Bronchial epithelial cell (primary cell): Measurements from ENCODE around the gene TBK1. TPM values are rescaled to one million over a fixed set of nuclear protein-coding genes. Genes with fewer than 3 reads are reported as not detected.

ENCODE experiments used
- DNase-seq: peaks from one replicate; pipeline ENCODE4 v3.0.0-alpha.2; 2010; ENCODE audit warnings: low read depth
- FAIRE-seq: peaks from 2 replicates; lab custom pipeline; 2011; peaks lifted over from hg19 to GRCh38; lab: Jason Lieb, UNC
- H3K27me3 ChIP-seq: 2 replicates; pipeline ENCODE4 v1.5.1; 2011; ENCODE audit warnings: low read length; ENCODE audit not compliant: control insufficient read depth, insufficient read depth
- H3K36me3 ChIP-seq: 2 replicates; pipeline ENCODE4 v1.5.1; 2011; ENCODE audit warnings: low read length; ENCODE audit not compliant: control insufficient read depth, insufficient read depth
- H3K4me3 ChIP-seq: 2 replicates; pipeline ENCODE4 v1.5.1; 2011; ENCODE audit warnings: mild to moderate bottlenecking, low read depth, low read length, control low read depth
- CTCF ChIP-seq: IDR thresholded peaks from 2 replicates; pipeline ENCODE4 v1.5.1; 2011; ENCODE audit warnings: mild to moderate bottlenecking, moderate library complexity, low read length, control low read depth, inconsistent platforms; ENCODE audit not compliant: insufficient read depth, severe bottlenecking
- total RNA-seq: library from RNA; depleted of rRNA; stranded (reverse); fragments of >200 nt; gene quantifications from 2 replicates; pipeline ENCODE4 v1.2.1, GENCODE V29; 2014

Gene TBK1
- total RNA-seq, 1 donor from 2014 or later: 20.0 TPM

GRCh38 chr12:64526859-64527258, 74.9 kb downstream of the TBK1 start:
- no peaks in the 10 kb centered on the region for H3K36me3 ChIP-seq
- no peak overlapping the region for H3K4me3 ChIP-seq
- no peak for DNase-seq
- no peak for TF ChIP-seq CTCF
- FAIRE-seq: no peak
- H3K27me3 ChIP-seq: no peaks in the 10 kb centered on the region

GRCh38 chr12:64528616-64529015, 76.7 kb downstream of the TBK1 start:
- H3K4me3 ChIP-seq: no peak overlapping the region
- no peak for DNase-seq
- TF ChIP-seq CTCF: no peak
- no peaks in the 10 kb centered on the region for H3K36me3 ChIP-seq
- no peak for FAIRE-seq
- no peaks in the 10 kb centered on the region for H3K27me3 ChIP-seq

DNA sequence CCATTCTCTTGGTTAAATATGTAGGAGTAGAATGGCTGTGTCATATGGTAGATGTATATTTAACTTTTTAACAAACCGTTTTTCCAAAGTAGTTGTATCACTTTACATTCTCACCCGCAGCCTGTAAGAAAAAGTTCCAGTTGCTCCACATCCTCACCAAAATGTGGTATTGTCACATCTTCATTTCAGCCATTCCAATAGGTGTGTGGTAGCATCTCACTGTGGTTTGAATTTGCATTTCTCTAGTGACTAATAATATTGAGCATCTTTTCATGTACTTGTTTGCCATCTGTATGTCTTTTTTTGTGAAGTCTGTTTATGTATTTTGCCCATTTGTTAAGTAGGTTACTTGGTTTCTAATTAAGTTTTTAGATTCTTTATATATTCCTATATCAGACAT, 78.6 kb downstream of the TBK1 start:
- Histone ChIP-seq H3K27me3 (no peaks in the 10 kb centered on the region), H3K36me3 (no peaks in the 10 kb centered on the region), H3K4me3 (no peak overlapping the region)
- DNase-seq: no peak
- FAIRE-seq: no peak
- no peak for TF ChIP-seq CTCF

- no peak for FAIRE-seq
- Histone ChIP-seq H3K36me3 (no peaks in the 10 kb centered on the region), H3K4me3 (no peak overlapping the region), H3K27me3 (no peaks in the 10 kb centered on the region)
- no peak for DNase-seq
- no peak for TF ChIP-seq CTCF
Measured at GRCh38 chr12:64531665-64532334, 79.9 kb downstream of the TBK1 start.

- FAIRE-seq: peak; percentile 13
- H3K36me3 ChIP-seq: no peaks in the 10 kb centered on the region
- no peak for TF ChIP-seq CTCF
- no peaks in the 10 kb centered on the region for H3K27me3 ChIP-seq
- no peak for DNase-seq
- no peak overlapping the region for H3K4me3 ChIP-seq
Measured at GRCh38 chr12:64532734-64533351, 80.9 kb downstream of the TBK1 start.
